ENCODE measurements around the gene CMIP.
A peak's percentile ranks its signal among the peaks of the same experiment; 100 is the strongest.
"Not testable (repeated sequence)": the region's sequence is repeated elsewhere in the genome, so short reads cannot be mapped to it uniquely, and the experiment has no call there.

The CMIP gene

GRCh38 chr16:81421126-81421525, 23.5 kb upstream of the CMIP start:
- no peak for DNase-seq (ENCODE audit: low read depth in 1 of 2, low spot score in 1 of 2)

GRCh38 chr16:81421536-81421935, 23.1 kb upstream of the CMIP start:
- DNase-seq (ENCODE audit: low read depth in 1 of 2, low spot score in 1 of 2) = no peak

DNA sequence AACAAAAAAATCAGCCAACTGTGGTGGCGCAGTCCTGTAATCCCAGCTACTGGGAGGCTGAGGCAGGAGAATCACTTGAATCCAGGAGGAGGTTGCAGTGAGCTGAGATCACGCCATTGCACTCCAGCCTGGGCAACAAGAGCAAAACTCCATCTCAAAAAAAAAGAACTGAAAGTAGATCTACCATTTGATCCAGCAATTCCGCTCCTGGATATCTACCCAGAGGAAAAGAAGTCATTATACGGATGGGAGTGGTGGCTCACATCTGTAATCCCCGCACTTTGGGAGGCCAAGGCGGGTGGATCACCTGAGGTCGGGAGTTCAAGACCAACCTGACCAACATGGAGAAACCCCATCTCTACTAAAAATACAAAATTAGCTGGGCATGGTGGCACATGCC, 22.5 kb upstream of the CMIP start:
- not testable (repeated sequence) for DNase-seq (ENCODE audit: low read depth in 1 of 2, low spot score in 1 of 2)

DNA sequence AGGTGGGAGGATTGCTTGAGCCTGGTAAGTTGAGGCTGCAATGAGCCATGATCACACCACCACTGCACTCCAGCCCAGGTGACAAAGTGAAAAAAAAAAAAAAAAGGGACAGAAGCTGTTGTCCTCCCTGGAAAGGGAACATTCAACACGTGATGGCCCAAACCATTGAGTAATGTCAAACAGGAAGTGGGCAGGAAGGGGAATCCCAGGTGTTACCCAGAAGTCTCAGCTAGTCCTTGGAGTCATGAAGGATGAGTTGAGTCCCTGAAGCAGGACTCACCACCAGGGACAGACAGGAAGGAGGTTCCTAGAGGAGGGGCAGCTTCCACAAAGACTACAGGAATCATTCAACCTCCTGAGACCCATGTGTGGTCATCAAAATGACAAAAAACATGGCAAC, 19.8 kb upstream of the CMIP start:
- no peak for DNase-seq (ENCODE audit: low read depth in 1 of 2, low spot score in 1 of 2)

DNA sequence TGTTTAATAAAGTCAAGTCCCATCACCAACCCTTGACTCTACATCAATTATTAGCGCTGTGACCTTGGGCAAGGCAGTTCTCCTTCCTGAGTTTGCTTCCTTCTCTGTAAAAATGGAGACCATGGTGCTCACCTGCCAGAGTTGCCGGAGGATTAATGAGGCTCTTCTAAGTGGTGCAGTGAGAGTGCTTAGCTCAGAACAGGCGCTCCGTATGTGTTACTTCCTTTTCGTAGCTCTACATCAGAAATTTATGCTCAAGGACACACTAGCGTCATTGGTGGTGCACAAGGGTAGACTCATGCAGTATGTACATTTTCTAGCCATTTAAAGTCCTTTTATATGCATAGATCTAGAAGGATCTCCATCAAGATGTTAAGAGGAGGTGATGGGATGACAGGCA, 17.4 kb upstream of the CMIP start:
- no peak for DNase-seq (ENCODE audit: low read depth in 1 of 2, low spot score in 1 of 2)

GRCh38 chr16:81429045-81429521, 15.5 kb upstream of the CMIP start:
- no peak for DNase-seq (ENCODE audit: low read depth in 1 of 2, low spot score in 1 of 2)

DNA sequence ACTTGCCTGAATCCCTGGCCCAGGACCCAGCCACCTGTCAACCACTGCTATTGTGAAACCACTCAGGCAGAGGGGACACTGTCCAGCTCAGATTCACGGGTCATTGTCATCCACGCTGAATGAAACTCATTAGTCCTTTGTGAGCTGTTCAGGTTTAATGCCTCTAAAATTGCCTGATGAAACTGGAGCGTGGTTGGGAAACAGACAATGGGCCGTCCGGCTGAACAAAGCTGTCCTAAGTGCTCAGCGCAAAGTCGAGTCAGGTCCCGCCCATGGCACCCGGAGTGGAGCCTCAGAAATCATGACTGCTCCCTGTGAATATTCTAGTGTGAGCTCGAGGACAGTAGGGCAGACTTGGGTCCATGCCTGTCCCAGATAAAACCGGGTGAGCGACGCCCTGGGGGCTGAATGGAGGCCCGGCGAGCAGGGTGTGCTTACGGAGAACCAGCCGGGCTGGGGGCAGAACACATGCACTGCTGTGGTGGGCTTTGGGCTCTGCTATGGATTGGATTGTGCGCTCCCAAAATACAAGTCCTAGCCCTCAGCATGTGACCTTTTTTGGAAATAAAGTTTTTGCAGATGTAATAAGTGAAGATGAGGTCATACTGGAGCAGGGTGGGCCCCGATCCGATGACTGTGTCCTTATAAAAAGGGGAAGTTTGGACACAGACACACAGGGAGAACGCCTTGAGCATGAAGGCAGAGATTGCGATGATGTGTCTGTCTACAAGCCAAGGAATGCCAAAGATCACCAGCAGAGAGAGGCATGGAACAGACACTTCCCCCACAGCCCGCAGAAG, 12.9 kb upstream of the CMIP start:
- DNase-seq (ENCODE audit: low read depth in 1 of 2, low spot score in 1 of 2) = no peak

DNA sequence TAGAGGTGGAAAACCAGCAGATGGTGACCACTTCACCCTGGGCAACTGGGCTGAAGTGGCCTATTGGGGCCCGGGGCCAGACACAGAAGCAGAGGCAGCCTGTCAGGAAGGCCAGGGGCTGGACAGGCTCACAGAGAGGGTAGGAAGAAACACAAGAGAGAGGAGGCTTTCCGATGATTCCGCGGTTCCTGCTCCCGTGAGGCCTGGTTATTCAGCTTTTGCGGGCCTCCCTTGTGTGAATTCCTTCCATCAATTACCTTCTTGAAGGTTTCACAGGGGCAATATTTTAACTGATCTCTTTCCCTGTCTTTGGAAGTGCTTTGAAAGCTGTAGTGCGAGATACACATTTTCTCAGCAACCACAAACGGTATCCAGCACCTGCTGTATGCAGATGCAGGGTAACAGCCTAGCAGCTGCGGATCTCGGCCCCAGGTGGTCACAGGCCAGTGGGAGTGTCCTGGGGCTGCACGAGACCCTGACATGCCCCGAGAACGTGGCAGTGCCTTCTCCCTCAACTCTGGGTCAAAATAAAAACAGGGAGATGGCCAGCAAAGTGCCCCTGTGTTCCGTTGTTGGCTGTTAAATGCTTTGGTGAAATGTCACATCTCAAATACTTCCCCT, 11.6 kb upstream of the CMIP start:
- no peak for DNase-seq (ENCODE audit: low read depth in 1 of 2, low spot score in 1 of 2)

GRCh38 chr16:81435103-81435502, 9.5 kb upstream of the CMIP start:
- no peak for DNase-seq (ENCODE audit: low read depth in 1 of 2, low spot score in 1 of 2)

- no peak for DNase-seq (ENCODE audit: low read depth in 1 of 2, low spot score in 1 of 2)
Observed at GRCh38 chr16:81435567-81435966, 9.0 kb upstream of the CMIP start.

DNA sequence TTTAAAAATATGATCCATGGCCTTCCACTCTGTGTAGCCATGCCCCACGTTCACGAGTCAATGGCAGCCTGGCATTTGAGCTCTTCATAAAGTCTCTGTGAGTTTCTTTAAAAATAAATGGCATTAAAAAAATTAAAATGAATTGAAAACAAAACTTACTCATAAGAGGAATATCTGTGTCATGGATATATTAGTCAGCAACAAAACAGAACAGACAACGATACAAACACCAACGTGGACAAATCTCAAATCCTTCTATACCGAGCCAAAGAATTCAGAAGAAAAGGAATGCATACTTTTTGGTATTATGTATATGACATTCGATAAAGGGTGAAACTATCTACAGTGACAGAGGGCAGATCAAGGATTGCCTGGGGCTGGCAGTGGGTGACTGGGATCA, 8.2 kb upstream of the CMIP start:
- DNase-seq (ENCODE audit: low read depth in 1 of 2, low spot score in 1 of 2) = no peak

DNA sequence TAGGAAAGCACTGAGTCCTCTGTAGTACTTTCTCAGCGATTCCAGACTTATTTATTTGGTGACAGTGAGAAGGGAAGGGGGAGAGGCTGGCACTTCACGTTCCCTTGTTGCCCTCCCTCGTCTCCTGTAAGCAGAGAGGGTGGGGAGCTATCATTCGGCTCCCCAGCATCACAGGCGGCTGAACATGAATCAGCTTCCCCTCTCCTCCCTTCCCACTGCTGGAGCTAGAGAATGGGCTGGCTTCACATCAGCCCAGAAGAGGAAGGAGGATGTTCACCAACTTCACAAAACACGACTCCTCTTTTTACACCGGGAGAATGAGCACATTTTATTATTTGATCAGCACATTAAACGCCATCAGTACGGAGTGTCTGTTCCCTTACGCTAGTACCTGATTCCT, 6.7 kb upstream of the CMIP start:
- no peak for DNase-seq (ENCODE audit: low read depth in 1 of 2, low spot score in 1 of 2)

DNA sequence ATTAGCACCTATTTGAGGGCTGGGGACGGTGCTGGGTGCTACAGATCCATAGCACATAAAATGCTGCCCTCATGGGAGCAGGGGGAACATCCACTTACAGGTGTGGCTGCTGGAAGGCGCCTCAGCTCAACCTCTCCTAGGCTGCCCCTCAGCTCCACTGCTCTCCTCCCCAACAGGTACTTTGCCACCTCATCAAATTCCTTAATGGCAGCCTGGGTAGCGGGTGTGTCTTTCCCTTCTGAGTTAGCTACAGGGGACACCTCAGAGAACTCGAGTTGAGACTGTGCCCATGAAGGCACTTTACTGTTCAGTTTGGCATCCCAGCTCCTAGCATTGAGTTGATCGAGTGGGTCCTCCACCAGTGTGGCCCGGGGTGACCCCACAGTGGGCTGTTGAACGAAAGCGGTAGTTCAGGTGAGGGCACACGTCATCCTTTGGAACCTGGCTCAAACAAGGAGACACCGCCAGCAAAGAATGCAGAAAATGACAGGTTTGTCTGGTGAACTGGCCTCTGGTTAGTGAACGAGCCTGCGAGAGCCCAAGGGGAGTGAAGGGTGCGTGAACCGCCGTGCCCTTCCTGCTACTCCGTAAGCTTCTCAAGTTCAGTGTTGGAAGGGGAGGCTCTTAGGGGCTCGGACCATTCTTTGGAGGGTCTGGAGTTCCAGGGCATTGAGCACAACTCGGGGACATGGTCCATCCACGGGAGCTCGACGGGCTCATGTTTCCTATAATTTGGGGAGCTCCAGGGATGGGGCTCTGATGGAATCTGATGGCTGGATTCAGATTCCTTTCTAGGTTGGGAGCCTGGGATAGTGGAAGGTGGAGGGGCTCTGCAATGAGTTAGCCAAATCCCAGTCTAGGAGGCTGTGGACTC, 3.5 kb upstream of the CMIP start:
- no peak for DNase-seq (ENCODE audit: low read depth in 1 of 2, low spot score in 1 of 2)

GRCh38 chr16:81442220-81442915, 2.2 kb upstream of the CMIP start:
- no peak for DNase-seq (ENCODE audit: low read depth in 1 of 2, low spot score in 1 of 2)

DNA sequence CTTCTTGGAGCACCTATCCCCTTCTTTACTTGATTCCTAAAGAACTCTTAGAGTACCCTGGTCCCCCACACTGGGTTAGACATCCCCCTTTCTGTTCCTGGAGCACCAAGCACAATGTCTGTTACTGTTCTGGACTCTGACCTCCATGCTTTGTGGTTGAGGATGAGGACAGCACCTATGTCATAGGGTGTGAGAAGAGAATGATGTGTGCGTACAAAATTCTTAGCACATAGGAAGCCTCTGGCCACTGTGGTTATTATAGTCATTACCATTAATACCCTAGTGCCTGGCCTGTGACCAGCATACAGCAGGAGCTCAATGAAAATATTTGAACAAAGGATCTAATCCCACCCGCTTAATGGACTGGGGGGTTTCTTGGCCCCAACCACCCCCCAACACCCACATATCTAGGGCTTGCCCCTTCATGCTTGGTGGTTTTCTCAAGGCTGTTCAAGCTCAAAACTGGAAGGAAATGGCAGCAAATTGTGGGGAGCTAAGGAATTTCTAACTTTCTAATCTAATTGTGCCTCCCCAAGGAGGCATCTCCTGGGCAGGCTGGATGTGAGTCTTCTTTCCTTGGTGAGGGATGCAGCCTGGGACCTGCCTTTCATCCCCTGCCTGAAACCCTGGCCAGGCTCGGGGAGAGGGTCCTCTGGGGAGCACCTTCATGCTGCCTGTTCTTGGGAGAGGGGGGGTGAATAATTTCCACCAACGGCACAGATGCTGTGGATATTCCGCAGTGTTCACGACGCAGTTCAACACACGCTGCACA, 1.5 kb upstream of the CMIP start:
- no peak for DNase-seq (ENCODE audit: low read depth in 1 of 2, low spot score in 1 of 2)

GRCh38 chr16:81443688-81444447, 740 bp upstream of the CMIP start:
- DNase-seq (ENCODE audit: low read depth in 1 of 2, low spot score in 1 of 2) = no peak

DNA sequence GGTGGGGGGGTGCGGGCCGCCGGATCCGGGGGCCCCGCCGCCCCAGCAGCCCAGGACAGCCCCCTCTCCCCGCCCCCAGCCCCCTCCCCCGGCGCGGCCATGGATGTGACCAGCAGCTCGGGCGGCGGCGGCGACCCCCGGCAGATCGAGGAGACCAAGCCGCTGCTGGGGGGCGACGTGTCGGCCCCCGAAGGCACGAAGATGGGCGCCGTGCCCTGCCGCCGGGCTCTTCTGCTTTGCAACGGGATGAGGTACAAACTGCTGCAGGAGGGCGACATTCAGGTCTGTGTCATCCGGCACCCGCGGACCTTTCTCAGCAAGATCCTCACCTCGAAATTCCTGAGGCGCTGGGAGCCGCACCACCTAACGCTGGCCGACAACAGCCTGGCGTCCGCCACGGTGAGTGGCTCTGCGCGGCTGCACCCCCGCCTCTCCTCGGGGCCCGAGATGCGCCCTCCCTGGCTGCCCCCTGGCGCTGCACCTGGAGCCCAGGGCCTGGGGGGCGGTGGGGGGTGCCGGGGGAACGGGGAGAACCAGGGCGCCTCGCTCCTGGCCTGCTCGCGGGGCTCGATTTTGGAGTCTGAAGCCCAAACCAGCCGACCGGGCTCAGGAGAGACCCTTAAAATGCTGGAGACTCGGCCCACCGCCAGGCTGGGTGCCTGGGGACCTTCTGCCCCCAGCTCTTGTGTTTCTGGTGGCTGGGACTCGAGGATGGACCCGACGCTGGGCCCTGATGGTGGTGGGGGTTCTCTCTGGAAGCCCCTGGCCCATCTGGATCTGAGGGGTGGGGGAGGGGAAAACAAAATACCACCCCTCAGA, 744 bp downstream of the CMIP start:
- DNase-seq (ENCODE audit: low read depth in 1 of 2, low spot score in 1 of 2) = peak in 1 of 2 donors; percentile 28

GRCh38 chr16:81445966-81446906, 1.6 kb downstream of the CMIP start:
- no peak for DNase-seq (ENCODE audit: low read depth in 1 of 2, low spot score in 1 of 2)

Measured in activated T-helper 1 cell treated with anti-CD3 and anti-CD28 coated beads, Interleukin-2, amount 50 U/mL, for 16 hours (primary cell).